ENCODE results near the gene TMEM44.

Gene TMEM44, protein sequence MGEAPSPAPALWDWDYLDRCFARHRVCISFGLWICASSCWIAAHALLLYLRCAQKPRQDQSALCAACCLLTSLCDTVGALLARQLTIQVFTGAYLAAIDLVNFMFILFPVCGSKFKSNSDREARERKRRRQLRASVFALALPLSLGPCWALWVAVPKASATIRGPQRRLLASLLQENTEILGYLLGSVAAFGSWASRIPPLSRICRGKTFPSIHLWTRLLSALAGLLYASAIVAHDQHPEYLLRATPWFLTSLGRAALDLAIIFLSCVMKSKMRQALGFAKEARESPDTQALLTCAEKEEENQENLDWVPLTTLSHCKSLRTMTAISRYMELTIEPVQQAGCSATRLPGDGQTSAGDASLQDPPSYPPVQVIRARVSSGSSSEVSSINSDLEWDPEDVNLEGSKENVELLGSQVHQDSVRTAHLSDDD

GRCh38 chr3:194633349-194634004, at the start of gene TMEM44:
Gene TMEM44, minus strand, starts transcription at chr3:194633419. Its CDS starts 204 bp downstream, at chr3:194633215.
- peak; percentile 90 for DNase-seq (ENCODE audit: low spot score)

GRCh38 chr3:194682694-194683310, 49.6 kb upstream of the TMEM44 start:
- DNase-seq (ENCODE audit: low spot score), result peak; percentile 92

DNA sequence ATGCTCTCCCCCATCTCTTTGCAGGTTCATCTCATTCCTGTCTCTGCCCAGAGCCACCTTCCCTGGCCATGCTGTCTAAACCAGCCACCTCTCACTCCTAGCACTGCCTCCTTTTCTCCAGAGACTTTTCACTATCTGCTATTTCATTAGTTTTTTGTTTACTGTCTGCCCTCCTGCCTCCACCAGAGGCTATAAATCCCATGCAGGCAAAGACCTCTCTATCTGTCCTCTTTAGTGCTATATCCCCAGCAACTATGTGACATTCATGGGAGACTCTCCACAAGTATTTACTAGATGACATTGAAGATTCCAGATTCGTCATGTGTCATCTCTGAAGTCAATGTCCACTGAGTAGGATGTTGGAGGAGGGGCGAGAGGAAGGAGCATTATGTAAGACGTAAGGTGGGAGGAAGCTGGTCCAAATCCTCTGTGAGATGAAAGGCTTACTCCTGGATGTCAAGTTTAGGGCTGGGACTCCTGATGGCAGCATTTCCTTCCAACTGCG, 49.0 kb upstream of the TMEM44 start:
- DNase-seq (ENCODE audit: low spot score), result no peak

- no peak for DNase-seq (ENCODE audit: low spot score)
Observed at GRCh38 chr3:194680888-194681615, 47.8 kb upstream of the TMEM44 start.

DNA sequence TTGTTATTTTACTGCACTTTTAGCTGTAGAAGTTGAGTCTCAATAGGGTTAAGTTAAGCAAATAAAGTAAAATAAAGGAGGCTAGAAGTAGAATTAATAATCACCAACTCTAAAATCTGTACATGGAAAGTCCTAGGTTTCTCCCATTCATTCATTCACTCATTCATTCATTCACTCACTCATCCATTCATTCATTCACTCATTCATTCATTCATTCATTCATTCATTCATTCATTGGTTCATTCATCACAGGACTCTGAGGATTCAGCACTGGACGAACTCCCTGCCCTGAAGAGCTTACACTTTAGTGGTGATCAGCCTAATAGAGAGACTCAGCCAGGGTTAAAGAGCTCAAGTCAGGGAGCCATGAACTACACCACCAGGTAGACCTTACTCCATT, 43.3 kb upstream of the TMEM44 start:
- DNase-seq (ENCODE audit: low spot score), result no peak

- DNase-seq (ENCODE audit: low spot score), result no peak
Observed at GRCh38 chr3:194675680-194676079, 42.5 kb upstream of the TMEM44 start.

- DNase-seq (ENCODE audit: low spot score), result peak; percentile 8
Observed at GRCh38 chr3:194675081-194675640, 41.9 kb upstream of the TMEM44 start.

DNA sequence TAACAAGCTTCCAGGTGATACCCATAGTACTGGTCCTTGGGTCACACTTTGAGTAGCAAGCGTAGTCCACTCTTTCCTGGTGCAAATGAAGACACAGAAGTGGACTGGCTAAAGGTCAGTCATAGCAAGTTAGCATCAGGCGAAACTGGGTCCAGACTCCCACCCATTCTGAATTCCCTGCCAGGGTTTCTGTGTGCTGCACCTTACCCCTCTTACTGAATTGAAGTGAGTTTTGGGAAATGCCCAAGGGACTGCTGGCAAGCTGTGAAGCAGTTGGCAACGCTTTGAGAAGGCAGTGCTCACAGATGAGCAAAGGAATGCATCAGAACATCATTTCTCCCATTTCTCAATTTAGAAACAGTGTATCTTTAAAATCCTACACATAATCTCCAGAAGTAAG, 40.5 kb upstream of the TMEM44 start:
- DNase-seq (ENCODE audit: low spot score), result no peak

DNA sequence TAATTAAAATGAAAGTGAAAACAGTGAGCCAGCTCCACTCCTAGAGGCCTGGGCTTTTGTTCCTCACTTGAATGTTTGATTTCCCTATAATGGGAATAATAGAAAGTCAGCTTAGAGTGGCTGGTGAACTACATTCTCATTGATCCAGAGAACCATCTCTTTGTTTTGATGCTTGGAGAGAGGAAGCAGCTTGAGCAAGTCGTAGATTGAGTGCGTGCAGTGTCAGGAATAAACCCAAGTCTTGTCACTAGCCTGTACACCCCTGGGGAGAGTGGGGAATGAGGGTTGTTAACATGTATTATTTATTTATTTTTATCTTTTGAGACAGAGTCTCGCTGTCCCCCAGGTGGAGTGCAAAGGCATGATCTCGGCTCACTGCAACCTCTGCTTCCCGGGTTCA, 39.7 kb upstream of the TMEM44 start:
- DNase-seq (ENCODE audit: low spot score), result peak; percentile 11

- peak; percentile 95 for DNase-seq (ENCODE audit: low spot score)
Observed at GRCh38 chr3:194671900-194672808, 38.9 kb upstream of the TMEM44 start, which contains the start of gene LSG1. Gene LSG1, minus strand, starts transcription at chr3:194672191. Its CDS starts 29 bp downstream, at chr3:194672162.

- peak; percentile 63 for DNase-seq (ENCODE audit: low spot score)
Observed at GRCh38 chr3:194671511-194671899, 38.3 kb upstream of the TMEM44 start.

DNA sequence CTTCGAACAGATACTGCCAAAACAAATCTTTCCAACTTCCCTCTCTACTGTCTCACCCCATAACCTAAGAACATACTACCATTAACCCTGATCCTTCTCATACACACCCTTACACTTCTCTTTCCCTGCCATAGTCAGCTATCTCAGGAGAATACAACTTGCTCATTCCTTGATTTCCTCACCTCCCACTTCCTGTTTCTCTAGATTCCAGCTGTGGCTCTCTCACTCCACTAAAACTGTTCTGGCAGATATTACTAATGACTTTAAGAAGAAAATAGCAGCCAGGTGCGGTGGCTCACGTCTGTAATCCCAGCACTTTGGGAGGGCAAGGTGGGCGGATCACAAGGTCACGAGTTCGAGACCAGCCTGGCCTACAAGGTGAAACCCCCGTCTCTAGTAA, 34.1 kb upstream of the TMEM44 start:
- DNase-seq (ENCODE audit: low spot score), result no peak

GRCh38 chr3:194664857-194665256, 31.6 kb upstream of the TMEM44 start:
- DNase-seq (ENCODE audit: low spot score), result peak; percentile 27

DNA sequence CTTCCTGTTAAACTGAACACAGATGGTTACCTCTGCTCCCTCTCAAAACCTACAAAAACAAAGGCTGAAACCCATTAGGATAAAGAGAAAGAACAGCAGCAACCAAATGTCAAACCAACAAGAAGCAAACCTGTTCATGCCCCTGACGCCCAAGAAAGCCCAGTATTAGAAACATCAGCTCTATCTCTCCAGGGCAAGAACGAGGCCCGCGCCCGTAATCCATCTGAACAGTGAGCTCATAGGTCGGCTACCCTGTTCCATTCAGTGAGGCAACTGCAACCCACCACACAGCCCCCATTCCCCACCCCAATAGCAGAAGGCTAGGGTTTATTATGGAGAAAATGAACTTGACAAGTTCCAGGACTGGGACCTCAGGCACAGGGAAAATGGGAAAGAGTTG, 28.7 kb upstream of the TMEM44 start:
- no peak for DNase-seq (ENCODE audit: low spot score)

- no peak for DNase-seq (ENCODE audit: low spot score)
Observed at GRCh38 chr3:194661374-194661773, 28.2 kb upstream of the TMEM44 start.

GRCh38 chr3:194659778-194660177, 26.6 kb upstream of the TMEM44 start:
- no peak for DNase-seq (ENCODE audit: low spot score)

DNA sequence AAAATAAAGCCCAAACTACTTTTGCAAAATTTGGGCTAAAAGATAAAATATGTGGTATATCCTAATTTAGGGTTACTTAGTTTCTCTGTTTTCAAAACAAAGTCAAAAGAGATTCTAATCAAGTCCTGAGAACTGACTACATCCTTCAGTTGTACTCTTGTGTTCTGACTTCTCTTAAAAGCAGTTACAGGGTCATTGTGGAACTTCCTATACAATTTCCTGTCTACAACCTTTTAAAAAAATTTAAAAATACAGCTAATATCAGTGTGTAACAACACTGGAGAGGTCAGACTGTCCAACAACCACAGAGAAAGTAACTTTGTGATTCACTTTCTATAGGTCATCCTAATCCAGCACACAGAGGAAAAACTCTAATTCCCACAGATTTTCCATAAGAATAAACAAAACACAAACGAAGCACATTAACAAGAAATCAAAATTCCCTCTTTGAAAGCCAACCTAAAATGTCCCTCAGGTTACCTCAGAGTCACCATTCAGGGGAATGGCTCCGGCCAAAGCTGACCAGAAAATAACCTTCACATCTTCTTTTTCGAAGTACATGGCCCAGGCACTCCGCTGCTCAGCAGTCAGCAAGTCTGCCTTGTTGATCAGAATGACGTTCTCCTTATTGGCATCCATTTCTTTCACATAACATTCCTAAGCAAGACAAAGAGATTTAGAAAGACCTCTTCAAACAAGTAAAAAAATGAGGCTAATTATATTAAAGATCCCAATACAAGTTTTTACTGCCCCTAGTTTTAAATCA, 25.4 kb upstream of the TMEM44 start:
- DNase-seq (ENCODE audit: low spot score), result no peak

GRCh38 chr3:194657439-194657838, 24.2 kb upstream of the TMEM44 start:
- DNase-seq (ENCODE audit: low spot score), result no peak

DNA sequence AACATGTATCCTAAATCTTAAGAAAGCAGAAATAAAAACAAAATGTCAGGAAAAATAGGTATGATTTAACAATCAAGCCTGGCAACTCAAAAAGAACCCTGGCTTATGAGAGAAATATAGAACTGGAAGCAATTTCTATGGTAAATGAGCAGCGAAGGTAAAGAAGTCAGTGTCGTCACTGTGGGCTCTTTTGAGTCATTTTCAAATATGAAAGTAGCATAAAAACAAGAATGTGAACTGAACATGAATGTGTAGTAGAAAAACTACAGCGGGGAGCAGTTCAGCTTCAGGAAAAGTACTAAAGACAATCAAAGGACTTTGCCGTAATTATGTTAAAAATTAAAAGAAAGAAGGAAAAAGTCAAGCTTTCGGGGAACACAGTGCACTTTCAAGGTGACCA, 21.2 kb upstream of the TMEM44 start:
- no peak for DNase-seq (ENCODE audit: low spot score)

- DNase-seq (ENCODE audit: low spot score), result no peak
Observed at GRCh38 chr3:194647747-194648146, 14.5 kb upstream of the TMEM44 start.

Data from RKO (cell line).